HG03095 (cell line): Measurements from ENCODE around the gene KIF6.

Experiments
- ATAC-seq: cut with Tn5 transposase; IDR thresholded peaks from one replicate; pipeline ENCODE4 v1.9.1; 2021; ENCODE audit warnings: moderate library complexity; ENCODE audit not compliant: unreplicated experiment

The KIF6 gene

DNA sequence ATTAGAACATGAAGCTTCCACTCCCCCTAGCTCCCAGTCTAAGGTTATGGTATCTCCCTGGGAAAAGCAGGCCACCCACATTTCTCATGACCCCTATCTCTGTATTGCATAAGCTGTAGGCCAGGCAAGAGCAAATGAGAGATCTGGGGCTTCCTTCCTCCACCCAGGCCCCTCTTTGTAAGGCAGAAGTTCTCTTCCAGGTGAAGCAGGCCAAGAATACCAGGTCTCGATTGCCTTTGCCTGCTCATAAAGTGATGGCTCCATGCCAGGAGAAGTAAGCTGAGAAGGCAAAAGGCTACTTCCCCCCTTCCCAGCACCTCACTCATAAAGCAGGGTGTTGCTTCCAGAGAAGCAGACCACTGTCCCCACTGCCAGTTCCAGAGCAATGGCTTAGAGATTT, 258.6 kb downstream of the KIF6 start:
- ATAC-seq = no peak

GRCh38 chr6:39465539-39465938, 259.7 kb downstream of the KIF6 start:
- no peak for ATAC-seq

DNA sequence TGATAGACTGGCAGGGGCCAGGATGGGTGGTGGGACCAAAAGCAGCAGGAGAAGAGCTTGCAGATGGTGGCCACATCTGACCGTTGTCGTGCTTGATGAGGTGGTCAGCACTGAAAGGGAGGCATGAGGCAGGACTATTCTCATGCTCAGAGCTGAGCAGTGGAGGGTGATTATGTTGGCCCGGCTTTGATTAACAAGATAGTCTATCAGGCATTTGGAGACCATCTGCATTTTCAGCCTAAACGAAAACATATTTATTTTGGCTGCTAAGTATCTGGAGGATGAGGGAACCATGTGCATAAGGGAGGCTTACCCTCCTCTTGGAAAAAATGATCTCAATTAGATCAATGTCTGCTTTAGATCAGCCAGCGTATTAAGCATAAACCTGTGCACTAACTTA, 261.1 kb downstream of the KIF6 start:
- ATAC-seq = no peak

DNA sequence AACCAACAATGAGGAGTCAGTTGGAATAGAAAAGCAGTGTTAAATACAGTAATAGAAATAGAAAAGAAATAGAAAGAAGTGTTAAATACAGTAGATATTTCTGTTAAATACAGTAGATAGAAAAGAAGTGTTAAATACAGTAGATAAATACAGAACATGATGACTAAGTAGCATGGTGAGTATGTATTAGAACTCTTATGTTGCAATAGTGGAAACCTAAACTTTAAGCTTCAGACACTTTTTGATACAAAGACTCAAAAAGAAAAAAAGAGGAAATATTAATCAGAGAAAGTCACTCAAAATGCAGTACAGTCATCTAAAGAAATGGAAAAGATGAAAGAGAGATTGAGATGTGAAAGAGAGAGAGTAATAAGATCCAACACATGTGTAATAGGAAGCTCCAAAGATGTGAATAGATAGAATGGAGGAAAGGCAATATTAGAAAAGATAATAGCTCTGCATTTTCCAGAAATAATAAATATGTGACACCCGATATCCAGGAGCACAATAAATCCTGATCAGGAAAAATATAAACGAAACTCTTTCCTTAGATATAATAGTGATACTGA, 271.2 kb downstream of the KIF6 start:
- ATAC-seq = no peak

DNA sequence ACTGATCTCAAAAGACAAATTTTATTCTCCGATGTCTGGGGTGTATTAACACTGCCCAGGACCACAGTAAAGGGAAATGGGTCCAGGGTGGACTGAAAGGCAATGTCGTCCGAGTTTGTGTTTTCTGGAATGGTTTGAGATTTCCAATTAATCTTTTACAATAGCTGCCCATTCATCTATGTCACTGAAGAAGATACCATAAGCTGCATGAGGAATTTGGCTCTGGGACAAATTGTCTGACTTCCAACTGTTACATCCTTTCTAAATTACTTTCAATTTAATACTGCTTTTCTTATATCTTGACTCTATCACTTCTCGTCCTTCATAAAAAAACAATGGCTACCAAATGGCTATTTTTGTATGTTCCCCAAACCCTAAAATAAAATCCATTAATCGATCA, 272.0 kb downstream of the KIF6 start:
- no peak for ATAC-seq

GRCh38 chr6:39452306-39453145, 272.7 kb downstream of the KIF6 start:
- no peak for ATAC-seq

DNA sequence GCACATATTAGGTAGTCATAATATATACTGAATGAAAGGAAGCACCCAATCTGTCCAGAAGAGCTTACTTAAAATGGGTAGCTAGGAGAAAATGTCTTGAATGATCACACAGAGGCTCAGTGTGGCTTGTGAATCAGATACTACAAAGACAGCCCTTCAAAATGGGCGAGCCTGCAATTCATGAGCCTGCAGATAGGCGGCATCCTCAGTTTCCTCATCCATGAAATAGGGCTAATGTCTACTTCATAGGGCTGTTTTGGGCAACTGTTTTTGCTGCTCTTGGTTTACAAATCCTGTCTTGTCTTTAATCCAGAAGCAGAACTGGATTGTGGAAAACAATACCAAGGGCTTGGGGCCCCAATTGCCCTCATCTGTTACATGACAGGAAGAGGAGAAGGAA, 273.4 kb downstream of the KIF6 start:
- ATAC-seq = no peak

GRCh38 chr6:39449022-39449421, 276.2 kb downstream of the KIF6 start:
- ATAC-seq = no peak

DNA sequence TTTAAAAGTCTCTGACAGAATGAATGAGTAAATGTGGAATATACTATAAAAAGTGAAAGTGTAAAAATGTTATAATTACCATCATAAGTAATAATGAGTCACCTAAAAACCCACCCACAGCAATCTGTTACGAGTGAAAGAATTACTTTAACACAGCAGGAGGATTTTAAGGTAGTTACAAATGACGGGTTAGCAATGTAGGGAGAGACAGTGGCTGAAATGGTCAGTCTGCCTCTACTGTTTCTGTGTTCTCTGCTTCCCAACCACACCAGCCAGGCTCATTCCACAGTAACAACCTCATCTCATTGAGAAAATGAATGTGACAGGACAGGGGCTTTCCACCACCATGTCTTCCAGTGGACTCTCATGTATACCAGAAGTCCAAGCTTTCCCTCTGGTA, 278.3 kb downstream of the KIF6 start:
- no peak for ATAC-seq

DNA sequence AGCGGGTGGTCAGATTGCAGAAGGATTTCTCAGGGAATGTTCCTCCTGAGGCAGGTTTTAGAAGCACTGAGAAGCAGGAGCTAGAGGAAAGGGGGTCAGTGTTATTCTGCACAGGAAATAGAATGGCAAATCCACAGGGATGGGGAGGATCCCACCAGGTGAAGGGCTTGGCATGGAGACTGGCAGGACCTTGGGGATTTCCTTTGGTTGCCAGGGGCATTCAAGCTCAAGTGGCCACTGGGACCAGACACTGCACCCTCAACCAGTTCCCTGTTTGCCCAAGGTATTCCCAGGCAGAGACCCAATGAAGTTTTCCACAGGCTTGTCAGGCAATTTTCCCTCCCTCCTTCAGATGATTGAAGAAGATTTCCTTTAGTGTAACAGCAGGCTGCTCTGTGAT, 279.5 kb downstream of the KIF6 start:
- ATAC-seq = no peak

GRCh38 chr6:39444479-39445019, 280.7 kb downstream of the KIF6 start:
- ATAC-seq = no peak

GRCh38 chr6:39441986-39442385, 283.2 kb downstream of the KIF6 start:
- no peak for ATAC-seq

GRCh38 chr6:39441301-39441700, 283.9 kb downstream of the KIF6 start:
- ATAC-seq = no peak

- ATAC-seq = no peak
These were observed 285.2 kb downstream of the KIF6 start for GRCh38 chr6:39440039-39440426.

- no peak for ATAC-seq
These were observed 285.7 kb downstream of the KIF6 start for GRCh38 chr6:39439342-39440038.

DNA sequence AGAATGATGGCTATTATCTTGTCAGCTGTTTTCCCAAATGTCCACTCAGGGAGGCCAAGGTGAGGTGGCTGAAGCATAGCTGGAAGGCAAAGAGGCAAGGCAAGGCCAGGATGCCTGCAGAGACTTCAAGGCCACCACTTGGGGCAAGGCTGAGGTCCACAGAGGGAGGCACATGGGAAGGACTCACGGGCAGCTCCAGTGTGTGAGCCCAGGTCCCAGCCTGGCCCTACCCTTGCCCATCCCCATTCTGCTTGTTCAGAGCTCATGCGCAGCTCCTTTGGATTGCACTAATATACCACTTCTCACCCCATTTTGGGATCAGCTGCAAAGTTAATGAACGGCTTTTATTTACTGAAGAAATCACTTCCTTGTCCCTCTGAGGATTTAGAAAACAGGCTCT, 291.6 kb downstream of the KIF6 start:
- no peak for ATAC-seq

GRCh38 chr6:39432330-39433025, 292.7 kb downstream of the KIF6 start:
- no peak for ATAC-seq

GRCh38 chr6:39430871-39431523, 294.2 kb downstream of the KIF6 start:
- no peak for ATAC-seq

DNA sequence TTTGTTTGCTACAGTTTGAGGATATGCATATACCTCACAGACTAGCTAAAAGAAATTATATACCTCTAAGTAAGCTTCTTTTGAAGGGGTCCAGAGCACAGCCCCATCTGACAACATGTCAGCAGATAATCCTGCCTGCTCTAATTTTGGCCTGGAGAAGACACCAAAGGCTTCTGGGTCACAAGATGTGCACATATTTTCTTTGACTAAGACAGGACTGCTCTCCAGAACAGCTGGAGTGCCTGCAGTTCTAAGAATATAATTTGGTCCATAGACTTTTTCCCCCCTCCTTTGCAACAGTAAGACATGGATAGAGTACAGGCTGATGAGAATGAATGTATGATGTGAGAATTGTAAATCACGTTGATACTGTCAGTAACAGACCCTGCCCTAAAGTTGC, 294.8 kb downstream of the KIF6 start:
- ATAC-seq = no peak

DNA sequence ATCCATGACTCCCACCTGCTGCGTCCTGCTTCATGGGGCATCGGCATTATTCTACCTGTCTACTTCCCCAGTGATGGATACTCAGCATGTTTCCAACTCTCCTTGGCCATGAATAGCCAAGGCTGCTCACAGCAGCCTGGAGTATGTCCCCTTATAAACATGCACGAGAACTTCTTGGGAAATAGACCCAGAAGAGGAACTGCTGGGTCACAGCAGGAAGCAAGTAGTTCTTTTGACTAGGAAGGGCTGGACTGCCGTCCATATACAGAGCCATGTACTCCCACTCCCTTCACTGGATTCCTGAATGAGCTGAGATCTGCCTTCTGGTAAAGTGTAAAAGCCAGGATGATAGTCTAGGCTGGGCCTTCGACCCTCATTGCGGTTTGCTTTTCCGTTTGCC, 296.4 kb downstream of the KIF6 start:
- no peak for ATAC-seq

GRCh38 chr6:39428152-39428551, 297.1 kb downstream of the KIF6 start:
- no peak for ATAC-seq
